BE2C (cell line): ENCODE data around the gene NME5.
A peak's percentile ranks its signal among the peaks of the same experiment; 100 is the strongest.
"Not testable (repeated sequence)": the region's sequence is repeated elsewhere in the genome, so short reads cannot be mapped to it uniquely, and the experiment has no call there.

Experiments used
- DNase-seq: peaks from one replicate; pipeline ENCODE4 v3.0.0-alpha.2; 2020
- H3K27me3 ChIP-seq: fragments of 250-450 bp; sonication (Bioruptor Pico); 2 replicates; pipeline ENCODE4 v1.5.1; 2020; ENCODE audit warnings: mild to moderate bottlenecking
- H3K36me3 ChIP-seq: fragments of 250-450 bp; sonication (Bioruptor Pico); 2 replicates; pipeline ENCODE4 v1.5.1; 2020; ENCODE audit warnings: mild to moderate bottlenecking
- H3K4me1 ChIP-seq: fragments of 250-450 bp; sonication (Bioruptor Pico); 2 replicates; pipeline ENCODE4 v1.5.1; 2020
- H3K4me3 ChIP-seq: 2 replicates; pipeline ENCODE4 v1.5.1; 2011; ENCODE audit warnings: low read depth, low read length
- H3K9me3 ChIP-seq: fragments of 250-450 bp; sonication (Bioruptor Pico); 2 replicates; pipeline ENCODE4 v1.5.1; 2020
- CTCF ChIP-seq: IDR thresholded peaks from 2 replicates; pipeline ENCODE4 v1.5.1; 2012; ENCODE audit warnings: mild to moderate bottlenecking, low read depth, low read length

NME5 gene

GRCh38 chr5:138078006-138078643 lies 61.1 kb downstream of the NME5 start:
- H3K4me1 ChIP-seq = no peaks in the 10 kb centered on the region
- no peak for TF ChIP-seq CTCF
- no peaks in the 10 kb centered on the region for H3K36me3 ChIP-seq
- H3K27me3 ChIP-seq = no peaks in the 10 kb centered on the region
- no peak overlapping the region for H3K4me3 ChIP-seq
- no peaks in the 10 kb centered on the region for H3K9me3 ChIP-seq
- no peak for DNase-seq

DNA sequence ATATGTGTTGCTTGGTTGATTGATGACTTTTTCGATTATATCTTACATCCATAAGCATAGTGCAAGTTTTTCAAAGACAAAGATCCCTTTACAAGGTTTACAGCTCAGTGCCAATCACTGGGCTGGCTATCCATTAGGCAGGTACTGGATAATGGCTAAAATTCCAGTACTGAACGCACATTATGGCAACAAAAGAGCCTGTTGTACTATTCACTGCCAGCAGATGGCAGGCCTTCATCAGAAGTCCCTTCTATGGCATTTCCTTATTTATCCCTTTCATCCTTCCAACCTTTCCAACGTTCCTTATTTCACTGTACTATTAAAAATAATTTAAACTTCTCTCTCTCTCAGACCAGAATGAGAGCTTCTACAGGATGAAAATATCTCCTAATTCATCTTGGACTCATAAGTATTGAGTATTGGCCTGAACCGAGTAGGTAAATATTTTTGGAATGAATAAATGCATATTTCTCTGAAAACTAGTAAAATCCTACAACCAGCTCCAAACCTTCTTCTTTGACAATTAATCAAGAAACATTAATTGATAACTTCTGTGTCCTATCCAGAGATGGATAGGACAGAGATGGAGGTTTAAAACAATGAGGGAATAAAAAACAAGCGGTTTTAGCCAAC lies 62.0 kb downstream of the NME5 start:
- peak; percentile 92 for TF ChIP-seq CTCF
- Histone ChIP-seq H3K27me3 (no peaks in the 10 kb centered on the region), H3K36me3 (no peaks in the 10 kb centered on the region), H3K4me1 (no peaks in the 10 kb centered on the region), H3K4me3 (no peak overlapping the region), H3K9me3 (no peaks in the 10 kb centered on the region)
- DNase-seq = peak; percentile 72

DNA sequence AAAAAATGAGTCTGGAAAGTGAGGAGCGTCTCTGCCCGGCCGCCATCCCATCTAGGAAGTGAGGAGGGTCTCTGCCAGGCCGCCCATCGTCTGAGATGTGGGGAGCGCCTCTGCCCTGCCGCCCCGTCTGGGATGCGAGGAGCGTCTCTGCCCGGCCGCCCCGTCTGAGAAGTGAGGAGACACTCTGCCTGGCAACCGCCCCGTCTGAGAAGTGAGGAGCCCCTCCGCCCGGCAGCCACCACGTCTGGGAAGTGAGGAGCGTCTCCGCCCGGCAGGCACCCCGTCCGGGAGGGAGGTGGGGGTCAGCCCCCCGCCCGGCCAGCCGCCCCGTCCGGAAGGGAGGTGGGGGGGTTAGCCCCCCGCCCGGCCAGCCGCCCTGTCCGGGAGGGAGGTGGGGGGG lies 69.2 kb downstream of the NME5 start:
- not testable (repeated sequence) for H3K27me3 ChIP-seq, H3K4me1 ChIP-seq, H3K4me3 ChIP-seq, H3K36me3 ChIP-seq, H3K9me3 ChIP-seq, DNase-seq

DNA sequence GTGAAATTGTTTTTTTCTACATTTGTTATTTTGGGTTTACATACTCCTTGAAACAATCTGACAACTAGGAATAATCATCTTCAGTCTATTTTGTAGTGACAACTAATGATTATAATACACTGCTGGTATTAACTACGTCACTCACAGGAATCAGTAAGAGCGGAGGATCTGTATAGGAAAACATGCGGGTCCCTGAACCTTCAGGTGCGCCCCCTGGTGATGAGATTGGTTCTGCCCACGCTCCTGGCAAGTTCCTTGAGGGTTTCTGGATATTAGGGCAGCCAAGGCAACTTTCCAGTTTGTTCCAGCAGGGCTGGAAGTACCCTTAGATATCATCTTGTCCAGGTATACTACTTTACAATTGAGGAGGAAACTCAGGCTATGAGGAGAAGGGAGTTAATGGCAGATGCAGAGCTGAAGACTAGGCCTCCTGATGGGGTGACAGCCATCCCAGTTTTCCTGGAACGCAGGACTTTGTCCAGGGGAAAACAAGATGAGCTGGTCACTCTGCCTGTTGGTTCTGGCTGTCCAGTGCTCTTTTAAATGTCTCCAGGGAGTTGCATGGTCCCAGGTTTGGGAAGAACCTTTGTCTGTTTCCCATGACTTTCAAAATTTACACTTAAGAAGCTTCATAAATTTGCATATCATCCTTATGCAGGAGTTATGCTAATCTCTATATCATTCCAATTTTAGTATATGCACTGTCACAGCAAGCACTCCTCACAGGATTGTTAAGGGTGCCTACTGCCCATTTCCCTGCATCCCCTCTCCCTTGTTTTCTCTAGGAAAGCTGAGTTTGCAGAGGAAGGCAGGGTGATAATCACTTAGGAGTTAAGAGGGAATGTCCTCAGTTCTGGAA lies 70.3 kb downstream of the NME5 start:
- no peaks in the 10 kb centered on the region for H3K27me3 ChIP-seq
- H3K4me3 ChIP-seq = no peak overlapping the region
- H3K36me3 ChIP-seq = no peaks in the 10 kb centered on the region
- peak; percentile 86 for DNase-seq
- TF ChIP-seq CTCF = peak; percentile 95
- H3K4me1 ChIP-seq = no peaks in the 10 kb centered on the region
- no peaks in the 10 kb centered on the region; the same call in 1 of the 2 replicates for H3K9me3 ChIP-seq

- Histone ChIP-seq H3K4me3 (no peak overlapping the region), H3K4me1 (no peaks in the 10 kb centered on the region), H3K36me3 (no peaks in the 10 kb centered on the region), H3K27me3 (no peaks in the 10 kb centered on the region), H3K9me3 (no peaks in the 10 kb centered on the region; the same call in 1 of the 2 replicates)
- TF ChIP-seq CTCF = no peak
- DNase-seq = no peak
Observed at GRCh38 chr5:138067945-138068344, 71.3 kb downstream of the NME5 start.
